ENCODE data around the gene ZNF235. TPM values are rescaled to one million over a fixed set of nuclear protein-coding genes. Genes with fewer than 3 reads are reported as not detected.

Gene ZNF235
- polyA plus RNA-seq, 2 of the 4 experiments (the other 2 are of a cell fraction), result 3.8 to 7.4 TPM

DNA sequence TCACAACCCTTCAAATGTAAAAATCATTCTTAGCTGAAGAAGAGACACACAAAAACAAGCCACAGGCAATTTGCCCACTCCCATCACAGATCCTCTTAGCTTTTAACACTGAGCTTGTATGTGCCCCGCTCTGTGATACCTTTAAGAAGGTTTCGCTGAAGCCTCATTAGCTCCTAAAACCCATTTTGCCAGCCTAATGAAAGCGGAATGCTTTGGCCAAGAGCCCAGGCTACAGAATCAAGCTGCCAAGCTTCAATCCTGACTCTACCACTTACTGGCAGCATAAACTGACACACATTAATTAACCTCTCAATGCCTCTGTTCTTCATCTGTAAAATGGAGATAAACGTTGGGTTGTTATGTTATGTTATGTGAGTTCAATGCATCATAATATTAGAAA lies 41.1 kb upstream of the ZNF235 start (continued):
- TF ChIP-seq, protein P1, sequence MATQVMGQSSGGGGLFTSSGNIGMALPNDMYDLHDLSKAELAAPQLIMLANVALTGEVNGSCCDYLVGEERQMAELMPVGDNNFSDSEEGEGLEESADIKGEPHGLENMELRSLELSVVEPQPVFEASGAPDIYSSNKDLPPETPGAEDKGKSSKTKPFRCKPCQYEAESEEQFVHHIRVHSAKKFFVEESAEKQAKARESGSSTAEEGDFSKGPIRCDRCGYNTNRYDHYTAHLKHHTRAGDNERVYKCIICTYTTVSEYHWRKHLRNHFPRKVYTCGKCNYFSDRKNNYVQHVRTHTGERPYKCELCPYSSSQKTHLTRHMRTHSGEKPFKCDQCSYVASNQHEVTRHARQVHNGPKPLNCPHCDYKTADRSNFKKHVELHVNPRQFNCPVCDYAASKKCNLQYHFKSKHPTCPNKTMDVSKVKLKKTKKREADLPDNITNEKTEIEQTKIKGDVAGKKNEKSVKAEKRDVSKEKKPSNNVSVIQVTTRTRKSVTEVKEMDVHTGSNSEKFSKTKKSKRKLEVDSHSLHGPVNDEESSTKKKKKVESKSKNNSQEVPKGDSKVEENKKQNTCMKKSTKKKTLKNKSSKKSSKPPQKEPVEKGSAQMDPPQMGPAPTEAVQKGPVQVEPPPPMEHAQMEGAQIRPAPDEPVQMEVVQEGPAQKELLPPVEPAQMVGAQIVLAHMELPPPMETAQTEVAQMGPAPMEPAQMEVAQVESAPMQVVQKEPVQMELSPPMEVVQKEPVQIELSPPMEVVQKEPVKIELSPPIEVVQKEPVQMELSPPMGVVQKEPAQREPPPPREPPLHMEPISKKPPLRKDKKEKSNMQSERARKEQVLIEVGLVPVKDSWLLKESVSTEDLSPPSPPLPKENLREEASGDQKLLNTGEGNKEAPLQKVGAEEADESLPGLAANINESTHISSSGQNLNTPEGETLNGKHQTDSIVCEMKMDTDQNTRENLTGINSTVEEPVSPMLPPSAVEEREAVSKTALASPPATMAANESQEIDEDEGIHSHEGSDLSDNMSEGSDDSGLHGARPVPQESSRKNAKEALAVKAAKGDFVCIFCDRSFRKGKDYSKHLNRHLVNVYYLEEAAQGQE (IDR thresholded peaks at IDR 0.05), result no peak

GRCh38 chr19:44344255-44344654 lies 39.4 kb upstream of the ZNF235 start:
- Histone ChIP-seq H3K27ac (no peak overlapping the region), H3K4me2 (no peak overlapping the region), H3K4me1 (no peaks in the 10 kb centered on the region), H3K9me3 (peaks cover 59% of the 10 kb centered on the region), H3K4me3 (no peak overlapping the region)
- DNase-seq (ENCODE audit: low read depth in 1 of 2, low spot score in 1 of 2), result no peak
- WGBS (ENCODE audit: missing lambda C conversion rate), result 89% methylated on average over 1 of the region's 1 CpG
- ATAC-seq, result no peak
- TF ChIP-seq HES2 (IDR thresholded peaks at IDR 0.05), result no peak
- no peak for TF ChIP-seq SMC3 (IDR thresholded peaks at IDR 0.05)
- no peak for TF ChIP-seq HOXB5 (CRISPR knock-in tag; IDR thresholded peaks at IDR 0.05)
- TF ChIP-seq POLR2A (IDR thresholded peaks at IDR 0.05; ENCODE audit: low read length), result no peak
- TF ChIP-seq, protein P1 (IDR thresholded peaks at IDR 0.05), result no peak
- TF ChIP-seq RCOR1 (IDR thresholded peaks at IDR 0.05; ENCODE audit: low read depth, low read length), result no peak
- no peak for TF ChIP-seq PHF8 (IDR thresholded peaks at IDR 0.05; ENCODE audit: borderline replicate concordance, low read depth)
- TF ChIP-seq SREBF2 (IDR thresholded peaks at IDR 0.05), result no peak
- TF ChIP-seq CBX2 (IDR thresholded peaks at IDR 0.05; ENCODE audit: borderline replicate concordance, low read depth), result no peak
- TF ChIP-seq CHD2 (IDR thresholded peaks at IDR 0.05; ENCODE audit: low read length, partially characterized antibody), result no peak
- TF ChIP-seq EP300 (IDR thresholded peaks at IDR 0.05), result no peak
- TF ChIP-seq ZC3H11A (IDR thresholded peaks at IDR 0.05), result no peak
- TF ChIP-seq MYC (IDR thresholded peaks at IDR 0.05; ENCODE audit: borderline replicate concordance, low read length), result no peak
- no peak for TF ChIP-seq RARB (CRISPR knock-in tag; IDR thresholded peaks at IDR 0.05)
- no peak for TF ChIP-seq RNF2 (IDR thresholded peaks at IDR 0.05; ENCODE audit: borderline replicate concordance, low read depth)
- no peak for TF ChIP-seq HDAC2 (IDR thresholded peaks at IDR 0.05)
- TF ChIP-seq HEYL (CRISPR knock-in tag; IDR thresholded peaks at IDR 0.05), result no peak
- no peak for FAIRE-seq
- ChIA-PET POLR2A (no interaction called here), CTCF (no interaction called here)

GRCh38 chr19:44341794-44342193 lies 37.0 kb upstream of the ZNF235 start:
- Histone ChIP-seq H3K4me2 (no peak overlapping the region), H3K27ac (no peak overlapping the region), H3K4me1 (no peaks in the 10 kb centered on the region), H3K4me3 (no peak overlapping the region), H3K9me3 (peaks cover 54% of the 10 kb centered on the region)
- DNase-seq (ENCODE audit: low read depth in 1 of 2, low spot score in 1 of 2) (no peak), FAIRE-seq (no peak), ATAC-seq (no peak)
- ChIA-PET CTCF (interaction anchor here (1.0 kb wide), 1 partner anchor 10 kb away, joined by 3 read pairs; no protein-coding TSS in a partner anchor), POLR2A (no interaction called here)
- 48% methylated on average over 2 of the region's 2 CpGs for WGBS (ENCODE audit: missing lambda C conversion rate)
- TF ChIP-seq, protein P1 (IDR thresholded peaks at IDR 0.05), result no peak
- TF ChIP-seq RFX5 (IDR thresholded peaks at IDR 0.05) (no peak), RAD21 (conservative IDR thresholded peaks at IDR 0.05 in 1 of 2, IDR thresholded peaks at IDR 0.05 in 1 of 2) (no peak), SMC3 (IDR thresholded peaks at IDR 0.05) (no peak), CHD2 (IDR thresholded peaks at IDR 0.05; ENCODE audit: low read length, partially characterized antibody) (no peak), KDM1A (IDR thresholded peaks at IDR 0.05; ENCODE audit: low read depth) (no peak), TP53 (CRISPR knock-in tag; IDR thresholded peaks at IDR 0.05) (no peak)
